GM19023 (cell line): Measurements from ENCODE around the gene ARHGAP20.

ENCODE experiments used
- ATAC-seq: cut with Tn5 transposase; IDR thresholded peaks from one replicate; pipeline ENCODE4 v1.9.1; 2021; ENCODE audit warnings: mild to moderate bottlenecking, moderate library complexity; ENCODE audit not compliant: unreplicated experiment

ARHGAP20 gene

GRCh38 chr11:110529043-110529442 lies 183.2 kb downstream of the ARHGAP20 start:
- ATAC-seq = no peak

GRCh38 chr11:110527146-110527545 lies 185.1 kb downstream of the ARHGAP20 start:
- ATAC-seq = no peak
